Stimulated activated CD4-positive, alpha-beta T cell treated with anti-CD3 and anti-CD28 coated beads, TNF-alpha, amount 100 ng/mL, for 4 hours (primary cell): ENCODE measurements around the gene RPL22.

Experiments
- DNase-seq, 3 experiments: peaks; one replicate each; pipeline ENCODE4 v3.0.0-alpha.2; 2020; ENCODE audit warnings: low read depth in 3 of 3

RPL22 gene

GRCh38 chr1:6175411-6175828 lies 24.0 kb downstream of the RPL22 start:
- no peak for DNase-seq

GRCh38 chr1:6174621-6175410 lies 24.6 kb downstream of the RPL22 start:
- DNase-seq = no peak

GRCh38 chr1:6172549-6172948 lies 26.8 kb downstream of the RPL22 start:
- DNase-seq = no peak

GRCh38 chr1:6171548-6172124 lies 27.8 kb downstream of the RPL22 start:
- DNase-seq = no peak

GRCh38 chr1:6170742-6171201 lies 28.6 kb downstream of the RPL22 start:
- DNase-seq = no peak

- DNase-seq = no peak
These were observed 29.2 kb downstream of the RPL22 start for GRCh38 chr1:6170116-6170741.

GRCh38 chr1:6168947-6169586 lies 30.3 kb downstream of the RPL22 start:
- DNase-seq = no peak

GRCh38 chr1:6167391-6168303 lies 31.7 kb downstream of the RPL22 start:
- DNase-seq = no peak

GRCh38 chr1:6166655-6167390 lies 32.6 kb downstream of the RPL22 start:
- DNase-seq = no peak

GRCh38 chr1:6166221-6166620 lies 33.2 kb downstream of the RPL22 start:
- no peak for DNase-seq

GRCh38 chr1:6165441-6165985 lies 33.9 kb downstream of the RPL22 start:
- no peak for DNase-seq

- no peak for DNase-seq
These were observed 34.4 kb downstream of the RPL22 start for GRCh38 chr1:6165027-6165426.

GRCh38 chr1:6163973-6164617 lies 35.3 kb downstream of the RPL22 start:
- no peak for DNase-seq

- no peak for DNase-seq
These were observed 36.0 kb downstream of the RPL22 start for GRCh38 chr1:6163191-6163972.

- no peak for DNase-seq
These were observed 36.6 kb downstream of the RPL22 start for GRCh38 chr1:6162773-6163172.

GRCh38 chr1:6162341-6162740 lies 37.1 kb downstream of the RPL22 start:
- DNase-seq = no peak

- no peak for DNase-seq
These were observed 41.2 kb downstream of the RPL22 start for GRCh38 chr1:6158181-6158580.

GRCh38 chr1:6157528-6158174 lies 41.7 kb downstream of the RPL22 start:
- DNase-seq = no peak

GRCh38 chr1:6157132-6157527 lies 42.3 kb downstream of the RPL22 start:
- no peak for DNase-seq
